ENCODE results near the gene GARIN5B.

- TF ChIP-seq CTCF (IDR thresholded peaks at IDR 0.05), result no peak
- no peak for TF ChIP-seq HOXA7 (CRISPR knock-in tag; IDR thresholded peaks at IDR 0.05)
- TF ChIP-seq MAX (IDR thresholded peaks at IDR 0.05), result no peak
- no peak for TF ChIP-seq POLR2A (IDR thresholded peaks at IDR 0.05; ENCODE audit: low read length)
- no peak for TF ChIP-seq BCL3 (IDR thresholded peaks at IDR 0.05)
- no peak for TF ChIP-seq TP53 (CRISPR knock-in tag; IDR thresholded peaks at IDR 0.05)
- no peak for TF ChIP-seq SREBF2 (IDR thresholded peaks at IDR 0.05)
- TF ChIP-seq RCOR1 (IDR thresholded peaks at IDR 0.05; ENCODE audit: low read depth, low read length), result no peak
- TF ChIP-seq MYC (IDR thresholded peaks at IDR 0.05; ENCODE audit: borderline replicate concordance, low read length), result no peak
- TF ChIP-seq HOXB5 (CRISPR knock-in tag; IDR thresholded peaks at IDR 0.05), result no peak
- TF ChIP-seq FOSB (CRISPR knock-in tag; IDR thresholded peaks at IDR 0.05), result no peak
- no peak for TF ChIP-seq REST (IDR thresholded peaks at IDR 0.05)
- no peak for TF ChIP-seq ZC3H11A (IDR thresholded peaks at IDR 0.05)
- no peak for TF ChIP-seq SMC3 (IDR thresholded peaks at IDR 0.05)
These were observed 47.1 kb upstream of the GARIN5B start for GRCh38 chr19:55410168-55410567.

All from A549 (cell line).